GM19463 (cell line): Measurements from ENCODE around the gene SF3B6.
"Not testable (repeated sequence)": the region's sequence is repeated elsewhere in the genome, so short reads cannot be mapped to it uniquely, and the experiment has no call there.

Experiments
- ATAC-seq: cut with Tn5 transposase; IDR thresholded peaks from one replicate; pipeline ENCODE4 v1.9.1; 2021; ENCODE audit warnings: mild to moderate bottlenecking, moderate library complexity; ENCODE audit not compliant: unreplicated experiment

Gene SF3B6

GRCh38 chr2:24054366-24055010 is 21.6 kb downstream of the SF3B6 start:
- no peak for ATAC-seq

GRCh38 chr2:24052951-24053350 is 23.2 kb downstream of the SF3B6 start:
- ATAC-seq: no peak

GRCh38 chr2:24051833-24052232 is 24.3 kb downstream of the SF3B6 start:
- no peak for ATAC-seq

GRCh38 chr2:24050041-24050979 is 25.8 kb downstream of the SF3B6 start:
- no peak for ATAC-seq

GRCh38 chr2:24049485-24050021 is 26.6 kb downstream of the SF3B6 start, which contains the start of gene FKBP1B:
Gene FKBP1B (plus strand): TSS chr2:24049741. CDS start chr2:24049850, 109 bp downstream.
- no peak for ATAC-seq

GRCh38 chr2:24048769-24049484 is 27.2 kb downstream of the SF3B6 start:
- ATAC-seq: no peak

GRCh38 chr2:24047703-24048033 is 28.5 kb downstream of the SF3B6 start:
- no peak for ATAC-seq

- ATAC-seq: peak; percentile 97
Measured at GRCh38 chr2:24046930-24047702, 29.0 kb downstream of the SF3B6 start, which contains the start of gene WDCP. Gene WDCP (minus strand): TSS chr2:24047391. CDS start chr2:24039494, 7,897 bp downstream.

- no peak for ATAC-seq
Measured at GRCh38 chr2:24046599-24046929, 29.6 kb downstream of the SF3B6 start.

GRCh38 chr2:24045511-24046508 is 30.3 kb downstream of the SF3B6 start:
- ATAC-seq: no peak

- not testable (repeated sequence) for ATAC-seq
Measured at GRCh38 chr2:24043133-24043532, 33.0 kb downstream of the SF3B6 start.

- ATAC-seq: no peak
Measured at GRCh38 chr2:24040511-24040910, 35.6 kb downstream of the SF3B6 start.

- no peak for ATAC-seq
Measured at GRCh38 chr2:24038786-24039499, 37.2 kb downstream of the SF3B6 start.

GRCh38 chr2:24026233-24026632 is 49.9 kb downstream of the SF3B6 start:
- ATAC-seq: no peak

- ATAC-seq: no peak
Measured at GRCh38 chr2:24024996-24025663, 51.0 kb downstream of the SF3B6 start.

- no peak for ATAC-seq
Measured at GRCh38 chr2:24024018-24024417, 52.1 kb downstream of the SF3B6 start.

GRCh38 chr2:24022975-24023575 is 53.1 kb downstream of the SF3B6 start:
- no peak for ATAC-seq
